Fibroblast of lung (primary cell): ENCODE measurements around the gene TBX4. TPM values are rescaled to one million over a fixed set of nuclear protein-coding genes. Genes with fewer than 3 reads are reported as not detected.

Source experiments
- DNase-seq, 2 donors: peaks; one replicate each; pipeline versions ENCODE4 v3.0.0 to v3.0.0-alpha.2; 2010; ENCODE audit warnings: low read depth in 2 of 2
- H2AFZ ChIP-seq: 2 replicates; pipeline ENCODE4 v1.5.1; 2012; ENCODE audit warnings: low read length, control low read depth, inconsistent platforms
- H3K27ac ChIP-seq: 2 replicates; pipeline ENCODE4 v1.5.1; 2011; ENCODE audit warnings: low read length, control low read depth; ENCODE audit not compliant: insufficient read depth
- H3K27me3 ChIP-seq: 2 replicates; pipeline ENCODE4 v1.5.1; 2011; ENCODE audit warnings: mild to moderate bottlenecking, low read length; ENCODE audit not compliant: control insufficient read depth, insufficient read depth
- H3K36me3 ChIP-seq: 2 replicates; pipeline ENCODE4 v1.5.1; 2011; ENCODE audit warnings: low read length; ENCODE audit not compliant: control insufficient read depth, insufficient read depth
- H3K4me1 ChIP-seq: 2 replicates; pipeline ENCODE4 v1.5.1; 2011; ENCODE audit warnings: low read length; ENCODE audit not compliant: control insufficient read depth, insufficient read depth; ENCODE audit errors: extremely low read depth
- H3K4me2 ChIP-seq: 2 replicates; pipeline ENCODE4 v1.5.1; 2011; ENCODE audit warnings: low read length, control low read depth; ENCODE audit not compliant: insufficient read depth; ENCODE audit errors: extremely low read depth
- H3K4me3 ChIP-seq, 4 experiments: fragments of 200-600 bp in 1 of 4; sonication (generic) in 1 of 4; replicated peaks in 1 of 4; 2 replicates each; pipeline ENCODE4 v1.5.1; 2011 to 2016; ENCODE audit warnings: low read length in 4 of 4, low read depth in 3 of 4, mild to moderate bottlenecking in 3 of 4, control low read depth in 2 of 4, inconsistent platforms in 1 of 4, mixed read lengths in 1 of 4; ENCODE audit not compliant: insufficient read depth in 1 of 4; ENCODE audit errors: control extremely low read depth in 1 of 4
- H3K79me2 ChIP-seq: 2 replicates; pipeline ENCODE4 v1.5.1; 2012; ENCODE audit warnings: mild to moderate bottlenecking, low read length, inconsistent platforms; ENCODE audit not compliant: control insufficient read depth, insufficient read depth
- H3K9ac ChIP-seq: 2 replicates; pipeline ENCODE4 v1.5.1; 2011; ENCODE audit warnings: mild to moderate bottlenecking, low read length, control low read depth; ENCODE audit not compliant: insufficient read depth
- H3K9me3 ChIP-seq: 2 replicates; pipeline ENCODE4 v1.5.1; 2012; ENCODE audit warnings: low read depth, low read length; ENCODE audit not compliant: control insufficient read depth, insufficient read depth
- H4K20me1 ChIP-seq: 2 replicates; pipeline ENCODE4 v1.5.1; 2011; ENCODE audit warnings: low read length; ENCODE audit not compliant: control insufficient read depth, insufficient read depth; ENCODE audit errors: extremely low read depth
- EZH2 ChIP-seq: IDR thresholded peaks from 2 replicates; pipeline ENCODE4 v1.5.1; 2012; ENCODE audit warnings: low read length, control low read depth, mild to moderate bottlenecking; ENCODE audit errors: missing control alignments
- polyA plus RNA-seq, 2 donors: library from polyadenylated mRNA; depleted of rRNA in 1 of 2; stranded (reverse) in 1 of 2; unstranded in 1 of 2; fragments of >200 nt; gene quantifications; 2 replicates each; pipeline ENCODE4 v1.2.1, GENCODE V29; 2011 to 2012; ENCODE audit warnings: missing spikeins in 1 of 2
- total RNA-seq: library from RNA; depleted of rRNA; stranded (reverse); fragments of >200 nt; gene quantifications from 2 replicates; pipeline ENCODE4 v1.2.1, GENCODE V29; 2014
- TF ChIP-seq, protein P1 (sequence below), 2 donors: IDR thresholded peaks in 1 of 2; conservative IDR thresholded peaks in 1 of 2; 1 replicate in 1 of 2; 2 replicates in 1 of 2; pipeline ENCODE4 v1.5.1; 2011 to 2012; ENCODE audit warnings: low read length in 2 of 2, control low read depth in 1 of 2, inconsistent platforms in 1 of 2, low read depth in 1 of 2, mild to moderate bottlenecking in 1 of 2

TBX4 gene
- total and polyA plus RNA-seq, 2 donors (not counting 1 experiment from before 2014, with no cell fraction given) = 44.1 to 93.9 TPM

DNA sequence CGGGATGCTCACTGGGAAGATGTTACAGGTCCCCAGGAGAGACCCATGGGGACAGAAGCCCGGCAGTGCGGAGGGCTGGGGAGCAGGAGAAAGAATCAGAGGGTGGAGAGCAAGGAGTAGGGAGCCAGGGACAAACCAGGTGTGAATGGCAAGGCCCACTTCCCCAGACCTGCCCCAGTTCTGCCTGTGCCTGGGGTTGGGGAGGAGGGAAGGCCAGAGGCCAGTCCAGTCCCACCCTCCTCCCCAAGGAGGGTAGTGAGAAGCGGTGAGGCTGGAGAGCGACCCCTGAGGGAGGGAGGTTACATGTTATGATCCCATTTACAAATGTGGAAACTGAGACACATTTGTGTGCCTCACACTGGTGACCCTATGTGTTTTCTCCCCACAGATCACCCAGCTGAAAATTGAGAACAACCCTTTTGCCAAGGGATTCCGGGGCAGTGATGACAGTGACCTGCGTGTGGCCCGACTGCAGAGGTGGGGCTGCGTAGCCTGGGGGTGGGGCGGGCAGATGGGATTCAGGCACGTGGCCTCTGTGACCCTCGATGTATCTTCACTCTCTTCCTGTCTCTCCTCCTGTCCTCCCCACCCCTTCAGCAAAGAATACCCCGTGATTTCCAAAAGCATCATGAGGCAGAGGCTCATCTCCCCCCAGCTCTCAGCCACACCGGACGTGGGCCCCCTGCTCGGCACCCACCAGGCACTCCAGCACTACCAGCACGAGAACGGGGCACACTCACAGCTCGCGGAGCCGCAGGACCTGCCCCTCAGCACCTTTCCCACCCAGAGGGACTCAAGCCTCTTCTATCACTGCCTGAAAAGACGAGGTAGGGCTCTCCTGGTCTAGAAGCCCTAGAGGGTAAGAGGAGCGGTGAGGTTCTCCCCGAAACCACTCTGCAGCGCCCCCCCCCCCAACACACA is 27.5 kb downstream of the TBX4 start:
- Histone ChIP-seq H3K4me3 (no peak overlapping the region), H3K9me3 (no peaks in the 10 kb centered on the region), H3K9ac (no peak overlapping the region), H3K79me2 (peaks cover 28% of the 10 kb centered on the region), H4K20me1 (no peaks in the 10 kb centered on the region), H2AFZ (no peak overlapping the region), H3K27ac (no peak overlapping the region), H3K36me3 (peaks cover 45% of the 10 kb centered on the region), H3K4me2 (no peak overlapping the region), H3K4me1 (peaks cover 45% of the 10 kb centered on the region), H3K27me3 (no peaks in the 10 kb centered on the region)
- no peak for DNase-seq
- TF ChIP-seq, protein P1, sequence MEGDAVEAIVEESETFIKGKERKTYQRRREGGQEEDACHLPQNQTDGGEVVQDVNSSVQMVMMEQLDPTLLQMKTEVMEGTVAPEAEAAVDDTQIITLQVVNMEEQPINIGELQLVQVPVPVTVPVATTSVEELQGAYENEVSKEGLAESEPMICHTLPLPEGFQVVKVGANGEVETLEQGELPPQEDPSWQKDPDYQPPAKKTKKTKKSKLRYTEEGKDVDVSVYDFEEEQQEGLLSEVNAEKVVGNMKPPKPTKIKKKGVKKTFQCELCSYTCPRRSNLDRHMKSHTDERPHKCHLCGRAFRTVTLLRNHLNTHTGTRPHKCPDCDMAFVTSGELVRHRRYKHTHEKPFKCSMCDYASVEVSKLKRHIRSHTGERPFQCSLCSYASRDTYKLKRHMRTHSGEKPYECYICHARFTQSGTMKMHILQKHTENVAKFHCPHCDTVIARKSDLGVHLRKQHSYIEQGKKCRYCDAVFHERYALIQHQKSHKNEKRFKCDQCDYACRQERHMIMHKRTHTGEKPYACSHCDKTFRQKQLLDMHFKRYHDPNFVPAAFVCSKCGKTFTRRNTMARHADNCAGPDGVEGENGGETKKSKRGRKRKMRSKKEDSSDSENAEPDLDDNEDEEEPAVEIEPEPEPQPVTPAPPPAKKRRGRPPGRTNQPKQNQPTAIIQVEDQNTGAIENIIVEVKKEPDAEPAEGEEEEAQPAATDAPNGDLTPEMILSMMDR (conservative IDR thresholded peaks at IDR 0.05 in 1 of 2, IDR thresholded peaks at IDR 0.05 in 1 of 2; ENCODE audit: low read depth in 1 of 2, low read length in 2 of 2) = no peak
- TF ChIP-seq EZH2 = no peak

DNA sequence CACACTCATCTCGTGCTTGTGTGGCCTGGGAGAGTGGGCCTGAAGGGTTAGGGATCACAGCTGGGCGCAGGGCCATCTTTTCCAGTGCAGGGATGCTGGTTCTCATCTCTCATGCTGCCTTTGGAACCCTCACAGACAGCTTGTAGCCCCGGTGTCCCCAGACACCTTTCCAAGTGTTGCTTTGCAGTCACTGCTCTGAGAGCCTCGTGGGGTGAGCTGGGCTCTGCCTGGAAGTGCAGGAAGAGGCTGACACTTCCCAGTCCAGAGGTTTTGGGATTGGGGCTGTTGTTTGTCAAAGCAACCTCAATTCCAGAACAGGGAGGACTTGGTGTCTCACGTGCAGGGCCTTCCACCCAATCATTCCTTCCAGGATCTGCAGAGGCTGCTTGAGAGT is 28.2 kb downstream of the TBX4 start:
- Histone ChIP-seq H3K27ac (no peak overlapping the region), H3K9ac (no peak overlapping the region), H4K20me1 (no peaks in the 10 kb centered on the region), H3K36me3 (peaks cover 45% of the 10 kb centered on the region), H3K79me2 (peaks cover 22% of the 10 kb centered on the region), H3K4me1 (peaks cover 43% of the 10 kb centered on the region), H3K27me3 (no peaks in the 10 kb centered on the region), H3K9me3 (no peaks in the 10 kb centered on the region), H3K4me3 (no peak overlapping the region), H3K4me2 (no peak overlapping the region), H2AFZ (no peak overlapping the region)
- no peak for DNase-seq
- TF ChIP-seq, protein P1 (conservative IDR thresholded peaks at IDR 0.05 in 1 of 2, IDR thresholded peaks at IDR 0.05 in 1 of 2; ENCODE audit: low read depth in 1 of 2, low read length in 2 of 2) = no peak
- no peak for TF ChIP-seq EZH2

DNA sequence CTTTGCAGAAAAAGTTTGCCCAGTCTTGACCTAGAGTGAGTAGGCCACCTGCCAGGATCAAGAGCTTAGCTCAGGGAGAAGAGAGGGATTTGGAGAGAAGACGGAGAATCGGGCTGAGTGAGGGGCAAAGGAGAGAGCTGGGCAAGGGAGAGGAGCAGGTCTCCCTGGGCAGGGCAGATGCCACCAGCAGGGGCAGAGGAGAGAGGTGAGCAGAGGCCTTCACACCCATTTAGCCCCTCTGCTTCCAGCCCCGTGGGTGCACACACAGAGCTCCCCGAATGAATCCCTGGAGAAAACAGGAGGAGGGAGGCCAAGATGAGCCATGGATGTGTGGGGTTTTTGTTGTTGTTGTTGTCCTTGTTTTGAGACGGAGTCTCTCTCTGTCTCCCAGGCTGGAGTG is 29.2 kb downstream of the TBX4 start:
- no peak for TF ChIP-seq EZH2
- TF ChIP-seq, protein P1 (conservative IDR thresholded peaks at IDR 0.05 in 1 of 2, IDR thresholded peaks at IDR 0.05 in 1 of 2; ENCODE audit: low read depth in 1 of 2, low read length in 2 of 2) = no peak
- Histone ChIP-seq H3K4me2 (no peak overlapping the region), H3K4me3 (no peak overlapping the region), H3K79me2 (peaks cover 13% of the 10 kb centered on the region), H3K9me3 (no peaks in the 10 kb centered on the region), H4K20me1 (no peaks in the 10 kb centered on the region), H3K4me1 (peaks cover 43% of the 10 kb centered on the region), H3K36me3 (peaks cover 41% of the 10 kb centered on the region), H3K27ac (no peak overlapping the region), H2AFZ (no peak overlapping the region), H3K27me3 (no peaks in the 10 kb centered on the region), H3K9ac (no peak overlapping the region)
- DNase-seq = no peak
